ENCODE results near the gene NSFL1C. TPM values are rescaled to one million over a fixed set of nuclear protein-coding genes. Genes with fewer than 3 reads are reported as not detected.

Gene NSFL1C
- total RNA-seq, 2 donors from 2014 or later = 43.0 to 54.5 TPM

DNA sequence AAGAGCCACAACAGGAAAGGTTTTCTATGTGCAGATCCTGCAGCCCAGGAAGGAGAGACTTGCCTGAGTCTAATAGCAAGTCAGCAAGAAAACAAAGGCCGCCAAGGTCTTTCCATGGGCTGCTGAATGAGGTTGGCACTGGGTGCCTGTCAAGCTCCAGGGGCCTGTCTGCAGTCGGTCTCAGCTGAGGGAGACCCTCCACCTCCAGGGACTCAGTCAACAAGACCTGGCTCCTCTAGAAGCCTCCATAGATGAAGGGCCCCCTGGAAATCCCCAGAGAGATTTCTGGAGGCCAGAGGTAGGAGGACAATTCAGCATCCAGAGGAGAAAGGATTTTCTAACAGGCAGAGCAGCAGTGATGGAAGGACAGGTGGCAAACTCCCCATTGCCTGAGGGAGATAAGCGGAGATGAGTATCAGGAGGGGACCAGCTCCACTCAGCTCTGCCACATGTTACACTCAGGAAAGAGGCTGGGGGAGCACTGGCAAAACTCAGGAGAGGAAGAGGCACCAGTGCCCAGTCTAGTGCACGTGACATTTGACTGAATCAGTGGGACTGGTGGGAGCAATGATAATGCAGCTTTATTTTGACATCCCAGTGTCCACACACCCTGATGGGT is 40.3 kb downstream of the NSFL1C start:
- no peaks in the 10 kb centered on the region for H3K4me1 ChIP-seq (replicated peaks)
- no peaks in the 10 kb centered on the region for H3K27me3 ChIP-seq (replicated peaks; ENCODE audit: insufficient read depth)
- no peak for DNase-seq (ENCODE audit: low spot score)
- H3K27ac ChIP-seq = no peak overlapping the region
- H3K4me3 ChIP-seq = no peak overlapping the region
- whole genome bisulfite sequencing = 60% methylated on average over 4 of the region's 4 CpGs
- no peaks in the 10 kb centered on the region for H3K9me3 ChIP-seq
- intact Hi-C loops (cut with DNase I) = no loop called here
- H3K36me3 ChIP-seq = no peaks in the 10 kb centered on the region
- TF ChIP-seq CTCF (IDR thresholded peaks at IDR 0.05) (no peak), POLR2AphosphoS5 (IDR thresholded peaks at IDR 0.05) (no peak), POLR2A (IDR thresholded peaks at IDR 0.05) (no peak)

- H3K27ac ChIP-seq = no peak overlapping the region
- no peaks in the 10 kb centered on the region for H3K36me3 ChIP-seq
- no peaks in the 10 kb centered on the region for H3K27me3 ChIP-seq (replicated peaks; ENCODE audit: insufficient read depth)
- intact Hi-C loops (cut with DNase I) = no loop called here
- 21% methylated on average over 1 of the region's 1 CpG for WGBS
- H3K4me3 ChIP-seq = no peak overlapping the region
- TF ChIP-seq POLR2A (IDR thresholded peaks at IDR 0.05) (no peak), CTCF (IDR thresholded peaks at IDR 0.05) (no peak), POLR2AphosphoS5 (IDR thresholded peaks at IDR 0.05) (no peak)
- no peak for DNase-seq (ENCODE audit: low spot score)
- no peaks in the 10 kb centered on the region for H3K4me1 ChIP-seq (replicated peaks)
- no peaks in the 10 kb centered on the region for H3K9me3 ChIP-seq
Measured at GRCh38 chr20:1424336-1424735, 42.3 kb downstream of the NSFL1C start.

DNA sequence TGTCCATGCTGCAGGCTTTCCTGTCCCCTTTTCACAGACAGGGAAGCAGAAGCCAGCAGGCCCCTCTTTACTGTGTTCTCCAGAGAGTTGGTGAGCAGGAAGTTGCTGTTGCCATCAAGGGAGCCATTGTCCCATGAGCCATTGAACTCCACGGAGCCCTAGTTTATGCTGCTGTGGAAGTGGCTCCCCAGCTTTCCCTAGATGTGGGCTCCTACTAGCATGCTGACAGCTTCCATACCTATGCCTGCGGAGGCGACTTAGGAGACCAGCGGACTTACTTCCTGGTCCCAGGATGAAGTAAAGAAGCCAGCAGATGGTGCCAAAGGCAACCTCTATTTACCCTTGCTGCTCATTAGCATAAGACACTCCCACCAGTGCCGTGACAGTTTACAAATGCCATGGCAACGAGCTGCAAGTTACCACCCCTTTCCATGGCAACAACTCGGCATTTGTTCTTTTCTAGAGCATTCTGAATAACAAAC is 43.0 kb downstream of the NSFL1C start:
- Histone ChIP-seq H3K27ac (no peak overlapping the region), H3K27me3 (replicated peaks; ENCODE audit: insufficient read depth) (no peaks in the 10 kb centered on the region), H3K36me3 (no peaks in the 10 kb centered on the region), H3K4me3 (no peak overlapping the region), H3K9me3 (no peaks in the 10 kb centered on the region), H3K4me1 (replicated peaks) (no peaks in the 10 kb centered on the region)
- WGBS = 33% methylated on average over 7 of the region's 7 CpGs
- intact Hi-C loops (cut with DNase I) = no loop called here
- TF ChIP-seq CTCF (IDR thresholded peaks at IDR 0.05) = no peak
- TF ChIP-seq POLR2AphosphoS5 (IDR thresholded peaks at IDR 0.05) = peak; percentile 15
- TF ChIP-seq POLR2A (IDR thresholded peaks at IDR 0.05) = no peak
- DNase-seq (ENCODE audit: low spot score) = peak; percentile 14

- no peaks in the 10 kb centered on the region for H3K27me3 ChIP-seq (replicated peaks; ENCODE audit: insufficient read depth)
- no peaks in the 10 kb centered on the region for H3K4me1 ChIP-seq (replicated peaks)
- TF ChIP-seq CTCF (IDR thresholded peaks at IDR 0.05) (no peak), POLR2AphosphoS5 (IDR thresholded peaks at IDR 0.05) (no peak), POLR2A (IDR thresholded peaks at IDR 0.05) (no peak)
- intact Hi-C loops (cut with DNase I) = no loop called here
- H3K27ac ChIP-seq = no peak overlapping the region
- 91% methylated on average over 6 of the region's 6 CpGs for WGBS
- H3K9me3 ChIP-seq = no peaks in the 10 kb centered on the region
- no peak overlapping the region for H3K4me3 ChIP-seq
- DNase-seq (ENCODE audit: low spot score) = no peak
- H3K36me3 ChIP-seq = no peaks in the 10 kb centered on the region
Measured at GRCh38 chr20:1423206-1423605, 43.4 kb downstream of the NSFL1C start.

- no peak overlapping the region for H3K4me3 ChIP-seq
- no peak for TF ChIP-seq POLR2A (IDR thresholded peaks at IDR 0.05)
- TF ChIP-seq POLR2AphosphoS5 (IDR thresholded peaks at IDR 0.05) = no peak
- no peaks in the 10 kb centered on the region for H3K36me3 ChIP-seq
- H3K4me1 ChIP-seq (replicated peaks) = no peaks in the 10 kb centered on the region
- H3K27me3 ChIP-seq (replicated peaks; ENCODE audit: insufficient read depth) = no peaks in the 10 kb centered on the region
- WGBS = 43% methylated on average over 3 of the region's 3 CpGs
- intact Hi-C loops (cut with DNase I) = no loop called here
- no peak for DNase-seq (ENCODE audit: low spot score)
- no peaks in the 10 kb centered on the region for H3K9me3 ChIP-seq
- H3K27ac ChIP-seq = no peak overlapping the region
Measured at GRCh38 chr20:1422753-1423152, 43.9 kb downstream of the NSFL1C start.
